Glutamatergic neuron (in vitro differentiated cells): Measurements from ENCODE around the gene NDUFS5. TPM values are rescaled to one million over a fixed set of nuclear protein-coding genes. Genes with fewer than 3 reads are reported as not detected.

Experiments
- DNase-seq: peaks from one replicate; pipeline ENCODE4 v3.0.0; 2022
- H3K27ac Mint-ChIP-seq: one replicate; pipeline ENCODE4 v1.8.0; 2020; ENCODE audit warnings: mild to moderate bottlenecking, mixed read lengths, inconsistent platforms; ENCODE audit not compliant: unreplicated experiment
- H3K27me3 Mint-ChIP-seq: one replicate; pipeline ENCODE4 v1.8.0; 2020; ENCODE audit warnings: mild to moderate bottlenecking, moderate library complexity, mixed read lengths, inconsistent platforms; ENCODE audit not compliant: unreplicated experiment
- H3K36me3 Mint-ChIP-seq: one replicate; pipeline ENCODE4 v1.8.0; 2020; ENCODE audit warnings: mild to moderate bottlenecking, mixed read lengths, inconsistent platforms; ENCODE audit not compliant: unreplicated experiment
- H3K4me1 Mint-ChIP-seq: one replicate; pipeline ENCODE4 v1.8.0; 2020; ENCODE audit warnings: mild to moderate bottlenecking, low read depth, mixed read lengths, inconsistent platforms; ENCODE audit not compliant: unreplicated experiment
- H3K4me3 Mint-ChIP-seq: one replicate; pipeline ENCODE4 v1.8.0; 2020; ENCODE audit warnings: mild to moderate bottlenecking, mixed read lengths, inconsistent platforms; ENCODE audit not compliant: unreplicated experiment
- H3K9me3 Mint-ChIP-seq: one replicate; pipeline ENCODE4 v1.8.0; 2020; ENCODE audit warnings: mild to moderate bottlenecking, moderate library complexity, mixed read lengths, inconsistent platforms; ENCODE audit not compliant: unreplicated experiment
- total RNA-seq: library from RNA; stranded (reverse); fragmentation: NEBNext Ultra II Directional; extraction: Animal tissue kit (Norgen Biotek cat#: 25700); gene quantifications from one replicate; pipeline ENCODE4 v1.2.1, GENCODE V29; 2021; ENCODE audit not compliant: unreplicated experiment
- TF ChIP-seq, protein P1 (sequence below): fragments of 200-600 bp; sonication (generic); IDR thresholded peaks from one replicate; pipeline ENCODE4 v1.5.0; 2021; ENCODE audit not compliant: partially characterized antibody, unreplicated experiment

The NDUFS5 gene
- total RNA-seq, 1 donor from 2014 or later = 320 TPM

DNA sequence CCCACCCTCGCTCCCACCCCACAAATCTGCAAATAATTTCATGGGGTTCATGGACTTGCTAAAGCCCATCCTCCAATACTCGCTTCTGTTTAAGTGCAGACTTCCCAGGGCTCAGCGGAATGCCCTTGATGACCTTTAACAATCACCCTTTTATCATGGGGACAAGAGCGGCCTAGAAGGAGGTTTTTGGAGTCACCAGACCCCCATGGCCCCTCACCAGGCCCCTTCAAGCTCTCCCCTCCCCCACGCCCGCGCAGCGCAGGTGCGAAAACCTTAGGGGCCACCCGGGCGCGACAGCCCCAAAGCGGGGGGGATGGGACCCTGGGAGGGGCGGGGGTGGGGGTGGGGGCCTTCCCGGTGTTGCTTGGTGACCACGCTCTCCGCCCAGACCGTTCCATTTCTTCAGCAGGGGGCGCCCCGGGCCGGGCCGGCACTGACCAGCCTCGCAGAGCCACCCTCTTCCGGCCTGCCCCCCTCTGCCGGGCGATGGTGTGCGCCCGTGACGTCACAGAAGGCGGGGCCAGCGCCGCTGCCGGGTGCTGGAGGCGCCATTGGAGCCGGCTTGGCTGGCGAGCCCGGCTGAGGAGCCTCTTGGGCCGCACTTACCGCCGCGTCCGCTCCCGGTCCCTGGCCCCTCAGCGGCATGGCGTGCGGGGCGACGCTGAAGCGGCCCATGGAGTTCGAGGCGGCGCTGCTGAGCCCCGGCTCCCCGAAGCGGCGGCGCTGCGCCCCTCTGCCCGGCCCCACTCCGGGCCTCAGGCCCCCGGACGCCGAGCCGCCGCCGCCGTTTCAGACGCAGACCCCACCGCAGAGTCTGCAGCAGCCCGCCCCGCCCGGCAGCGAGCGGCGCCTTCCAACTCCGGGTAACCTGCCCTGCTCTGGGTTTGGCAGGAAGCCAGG lies 35.2 kb upstream of the NDUFS5 start, which contains the start of gene AKIRIN1:
Gene AKIRIN1 (plus strand): TSS at position 539 of the 900 bp plus-strand sequence. CDS start 105 bp downstream, at position 644.
- DNase-seq = peak; percentile 100
- Mint-ChIP-seq H3K4me1 (peaks cover 13% of the 10 kb centered on the region), H3K27ac (peak within 1 kb of the TSS; percentile 66), H3K4me3 (peak within 1 kb of the TSS; percentile 97), H3K36me3 (no peaks in the 10 kb centered on the region), H3K27me3 (no peaks in the 10 kb centered on the region), H3K9me3 (no peaks in the 10 kb centered on the region)
- TF ChIP-seq, protein P1, sequence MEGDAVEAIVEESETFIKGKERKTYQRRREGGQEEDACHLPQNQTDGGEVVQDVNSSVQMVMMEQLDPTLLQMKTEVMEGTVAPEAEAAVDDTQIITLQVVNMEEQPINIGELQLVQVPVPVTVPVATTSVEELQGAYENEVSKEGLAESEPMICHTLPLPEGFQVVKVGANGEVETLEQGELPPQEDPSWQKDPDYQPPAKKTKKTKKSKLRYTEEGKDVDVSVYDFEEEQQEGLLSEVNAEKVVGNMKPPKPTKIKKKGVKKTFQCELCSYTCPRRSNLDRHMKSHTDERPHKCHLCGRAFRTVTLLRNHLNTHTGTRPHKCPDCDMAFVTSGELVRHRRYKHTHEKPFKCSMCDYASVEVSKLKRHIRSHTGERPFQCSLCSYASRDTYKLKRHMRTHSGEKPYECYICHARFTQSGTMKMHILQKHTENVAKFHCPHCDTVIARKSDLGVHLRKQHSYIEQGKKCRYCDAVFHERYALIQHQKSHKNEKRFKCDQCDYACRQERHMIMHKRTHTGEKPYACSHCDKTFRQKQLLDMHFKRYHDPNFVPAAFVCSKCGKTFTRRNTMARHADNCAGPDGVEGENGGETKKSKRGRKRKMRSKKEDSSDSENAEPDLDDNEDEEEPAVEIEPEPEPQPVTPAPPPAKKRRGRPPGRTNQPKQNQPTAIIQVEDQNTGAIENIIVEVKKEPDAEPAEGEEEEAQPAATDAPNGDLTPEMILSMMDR = peak; percentile 51

DNA sequence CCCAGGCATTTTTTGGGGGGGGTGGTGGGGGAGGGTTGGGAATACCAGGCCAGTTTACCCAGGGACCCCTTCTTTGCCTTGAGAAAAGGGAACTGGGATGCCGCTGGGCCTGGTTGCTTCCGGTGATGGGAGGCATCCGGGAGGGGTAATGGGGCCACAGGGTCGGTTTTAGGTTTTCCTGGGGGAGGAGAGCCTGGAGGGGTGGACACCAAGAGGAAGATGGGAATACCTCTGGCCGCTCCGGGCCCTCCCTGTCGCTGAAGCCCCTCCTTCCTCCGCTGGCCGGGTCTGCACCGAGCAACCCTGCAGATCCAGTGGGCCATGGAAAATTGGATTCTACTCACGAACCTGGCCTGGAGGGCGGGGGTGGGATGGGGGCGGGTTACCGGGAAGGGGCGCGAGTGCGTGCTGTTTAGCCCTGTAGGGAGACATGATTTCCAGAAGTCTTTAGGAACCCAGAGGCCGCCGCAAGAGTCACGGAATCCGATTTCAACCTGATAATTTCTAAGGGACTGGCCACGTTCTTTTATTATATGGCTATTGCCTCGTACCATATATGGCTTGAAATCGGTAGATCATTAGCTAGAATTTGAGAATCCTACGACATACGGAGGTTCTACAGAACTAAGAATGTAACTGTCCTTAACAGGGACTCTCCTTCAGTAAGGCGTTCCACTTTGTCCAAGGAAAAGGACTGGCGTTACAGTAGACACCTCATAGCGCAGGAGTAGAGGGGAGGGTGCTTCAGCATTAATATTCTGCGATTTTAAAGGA lies 34.3 kb upstream of the NDUFS5 start:
- TF ChIP-seq, protein P1 = no peak
- H3K36me3 Mint-ChIP-seq = no peaks in the 10 kb centered on the region
- H3K27ac Mint-ChIP-seq = peak overlapping the region; percentile 18
- peak overlapping the region; percentile 97 for H3K4me3 Mint-ChIP-seq
- no peaks in the 10 kb centered on the region for H3K27me3 Mint-ChIP-seq
- peak; percentile 66 for DNase-seq
- H3K9me3 Mint-ChIP-seq = no peaks in the 10 kb centered on the region
- peaks cover 13% of the 10 kb centered on the region for H3K4me1 Mint-ChIP-seq

DNA sequence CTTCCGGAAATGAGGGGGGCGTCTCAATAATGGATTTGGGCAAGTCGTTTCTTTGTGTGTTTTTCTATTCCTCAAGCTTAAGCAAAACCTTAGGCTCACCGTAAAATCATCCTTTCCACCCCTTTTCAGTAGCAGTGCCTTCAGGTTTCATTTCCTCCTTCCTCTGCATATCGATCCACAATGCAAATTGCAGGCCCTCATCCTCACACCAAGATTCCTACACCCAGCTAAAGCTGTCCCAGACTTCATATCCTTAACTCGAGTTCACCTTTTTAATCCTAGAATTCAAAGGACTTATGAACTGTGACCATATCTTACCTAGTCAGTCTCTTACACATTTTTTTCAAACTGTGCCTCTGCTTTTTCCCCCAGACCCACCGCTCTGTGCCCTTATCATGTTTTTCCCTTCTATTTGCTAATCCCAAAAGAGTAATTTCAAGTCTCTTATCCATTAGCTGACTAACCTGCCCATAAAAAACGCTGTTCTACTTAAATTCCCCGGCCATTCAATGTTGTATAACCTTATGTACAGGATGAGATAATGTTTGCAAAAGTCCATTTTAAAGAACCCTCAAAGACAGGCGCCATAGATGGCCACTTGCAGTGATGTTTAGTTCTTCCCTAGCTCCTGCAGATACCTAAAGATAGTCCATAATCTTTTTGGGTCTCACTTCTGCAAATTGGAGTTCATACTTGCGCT lies 33.6 kb upstream of the NDUFS5 start:
- Mint-ChIP-seq H3K9me3 (no peaks in the 10 kb centered on the region), H3K36me3 (no peaks in the 10 kb centered on the region), H3K27ac (peak overlapping the region; percentile 18), H3K4me3 (peak overlapping the region; percentile 97), H3K27me3 (no peaks in the 10 kb centered on the region), H3K4me1 (peaks cover 18% of the 10 kb centered on the region)
- TF ChIP-seq, protein P1 = no peak
- DNase-seq = no peak

DNA sequence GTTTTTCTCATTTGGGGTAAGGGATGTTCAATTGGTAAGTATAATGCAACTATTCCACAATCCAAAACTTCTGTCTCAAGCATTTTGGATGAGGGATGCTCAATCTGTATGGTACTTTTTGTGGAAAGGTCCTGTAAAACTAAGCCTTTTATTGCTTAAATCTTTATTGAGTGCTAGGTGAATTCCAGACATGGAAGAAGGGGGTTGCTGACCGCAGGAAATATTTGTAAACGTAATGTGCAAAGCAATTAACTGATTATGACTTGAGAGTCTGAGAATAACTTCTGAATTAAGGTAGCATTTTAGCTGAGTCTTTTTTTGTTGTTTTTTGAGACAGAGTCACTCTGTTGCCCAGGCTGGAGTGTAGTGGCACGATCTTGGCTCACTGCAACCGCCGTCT lies 32.0 kb upstream of the NDUFS5 start:
- DNase-seq = no peak
- H3K27ac Mint-ChIP-seq = no peak overlapping the region
- peaks cover 28% of the 10 kb centered on the region for H3K4me1 Mint-ChIP-seq
- H3K9me3 Mint-ChIP-seq = no peaks in the 10 kb centered on the region
- H3K36me3 Mint-ChIP-seq = no peaks in the 10 kb centered on the region
- H3K4me3 Mint-ChIP-seq = peak overlapping the region; percentile 20
- no peaks in the 10 kb centered on the region for H3K27me3 Mint-ChIP-seq
- TF ChIP-seq, protein P1 = no peak
